GM12875 (cell line): ENCODE data around the gene ACSS1.

Experiments
- H3K4me3 ChIP-seq: one replicate; pipeline ENCODE4 v1.5.1; 2011; ENCODE audit warnings: low read depth, low read length, control low read depth
- TF ChIP-seq, protein P1 (sequence below): IDR thresholded peaks from 2 replicates; pipeline ENCODE4 v1.5.1; 2011; ENCODE audit warnings: low read depth, mild to moderate bottlenecking, control low read depth, inconsistent platforms, low read length, moderate library complexity, borderline replicate concordance; ENCODE audit not compliant: insufficient read depth

The ACSS1 gene

GRCh38 chr20:25021336-25021735 lies 36.6 kb downstream of the ACSS1 start:
- TF ChIP-seq, protein P1, sequence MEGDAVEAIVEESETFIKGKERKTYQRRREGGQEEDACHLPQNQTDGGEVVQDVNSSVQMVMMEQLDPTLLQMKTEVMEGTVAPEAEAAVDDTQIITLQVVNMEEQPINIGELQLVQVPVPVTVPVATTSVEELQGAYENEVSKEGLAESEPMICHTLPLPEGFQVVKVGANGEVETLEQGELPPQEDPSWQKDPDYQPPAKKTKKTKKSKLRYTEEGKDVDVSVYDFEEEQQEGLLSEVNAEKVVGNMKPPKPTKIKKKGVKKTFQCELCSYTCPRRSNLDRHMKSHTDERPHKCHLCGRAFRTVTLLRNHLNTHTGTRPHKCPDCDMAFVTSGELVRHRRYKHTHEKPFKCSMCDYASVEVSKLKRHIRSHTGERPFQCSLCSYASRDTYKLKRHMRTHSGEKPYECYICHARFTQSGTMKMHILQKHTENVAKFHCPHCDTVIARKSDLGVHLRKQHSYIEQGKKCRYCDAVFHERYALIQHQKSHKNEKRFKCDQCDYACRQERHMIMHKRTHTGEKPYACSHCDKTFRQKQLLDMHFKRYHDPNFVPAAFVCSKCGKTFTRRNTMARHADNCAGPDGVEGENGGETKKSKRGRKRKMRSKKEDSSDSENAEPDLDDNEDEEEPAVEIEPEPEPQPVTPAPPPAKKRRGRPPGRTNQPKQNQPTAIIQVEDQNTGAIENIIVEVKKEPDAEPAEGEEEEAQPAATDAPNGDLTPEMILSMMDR: no peak
- no peak overlapping the region for H3K4me3 ChIP-seq

GRCh38 chr20:25020901-25021301 lies 37.0 kb downstream of the ACSS1 start:
- H3K4me3 ChIP-seq: no peak overlapping the region
- TF ChIP-seq, protein P1: no peak

- no peak overlapping the region for H3K4me3 ChIP-seq
- TF ChIP-seq, protein P1: no peak
Measured at GRCh38 chr20:25020345-25020744, 37.6 kb downstream of the ACSS1 start.

GRCh38 chr20:25019381-25020155 lies 38.4 kb downstream of the ACSS1 start:
- TF ChIP-seq, protein P1: no peak
- no peak overlapping the region for H3K4me3 ChIP-seq

DNA sequence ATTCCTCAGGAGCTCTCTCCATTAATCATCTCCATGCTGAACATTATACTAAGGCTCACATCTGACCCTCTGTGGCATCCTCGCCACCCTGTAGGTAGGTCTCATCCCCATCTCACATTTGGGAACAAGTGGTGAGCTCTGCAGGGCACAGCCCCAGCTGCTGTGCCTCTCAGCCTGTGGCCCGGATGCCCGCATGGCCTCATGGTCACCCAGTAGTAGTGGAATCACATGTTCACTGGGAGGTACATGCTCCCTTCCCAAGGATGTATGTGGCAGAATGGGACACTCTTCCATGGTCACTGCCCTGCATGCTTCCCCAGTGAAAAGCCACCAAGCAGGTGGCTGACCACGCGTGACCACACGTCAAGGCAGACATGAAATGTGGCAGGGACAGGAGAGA lies 39.1 kb downstream of the ACSS1 start:
- H3K4me3 ChIP-seq: no peak overlapping the region
- TF ChIP-seq, protein P1: no peak

DNA sequence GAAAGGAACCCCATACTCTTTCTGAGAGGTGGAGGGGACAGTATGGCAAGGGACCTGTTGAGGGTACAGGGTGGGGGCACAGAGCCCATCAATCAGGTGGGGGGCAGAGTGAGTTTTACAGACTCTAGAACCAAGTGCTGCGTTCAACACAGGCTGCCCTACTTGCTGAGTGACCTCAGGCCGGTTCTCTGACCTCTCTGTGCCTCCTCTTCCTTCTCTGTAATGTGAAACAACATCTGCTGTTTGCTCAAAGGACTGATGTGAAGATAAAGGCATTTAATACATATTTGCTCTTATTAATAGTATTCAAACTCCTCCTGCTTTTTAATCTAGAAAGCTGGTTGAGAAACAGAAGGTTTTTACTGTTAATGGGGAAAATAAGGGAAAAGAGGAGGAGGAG lies 39.5 kb downstream of the ACSS1 start:
- TF ChIP-seq, protein P1: no peak
- no peak overlapping the region for H3K4me3 ChIP-seq

DNA sequence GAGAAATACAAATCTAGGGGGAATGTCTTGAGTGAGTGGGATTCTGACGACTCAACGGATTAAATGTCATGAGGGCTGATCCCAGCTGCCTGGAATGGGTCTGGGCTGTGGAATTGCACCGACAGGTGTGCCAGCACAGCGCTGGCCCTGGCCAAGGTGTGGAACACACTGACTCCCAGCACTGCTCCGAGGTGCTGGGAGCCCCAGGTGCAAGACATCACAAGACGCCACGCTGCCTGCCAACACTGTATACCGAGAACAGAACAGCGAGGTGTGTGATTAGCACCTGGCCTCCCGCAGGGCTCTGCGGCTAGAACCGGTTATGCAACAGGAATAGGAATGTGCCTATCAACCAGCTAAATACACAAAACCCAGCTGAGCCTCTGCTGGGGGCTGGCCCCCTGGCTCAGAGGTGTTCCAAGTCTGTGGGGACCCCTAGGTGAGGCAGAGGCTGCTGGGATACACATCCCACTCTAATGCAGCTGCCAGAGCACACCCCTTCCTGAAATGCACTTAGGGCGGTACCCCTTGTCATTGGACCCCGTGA lies 40.6 kb downstream of the ACSS1 start:
- TF ChIP-seq, protein P1: no peak
- no peak overlapping the region for H3K4me3 ChIP-seq
